HEK293T (cell line): ENCODE measurements around the gene SP9.
"Not testable (repeated sequence)": the region's sequence is repeated elsewhere in the genome, so short reads cannot be mapped to it uniquely, and the experiment has no call there.

ENCODE experiments used
- CTCF ChIA-PET: fragments of 350-600 bp; formaldehyde crosslinking; extraction: SDS; loops from one replicate; lab custom pipeline; 2021; ENCODE audit warnings: antibody characterized with exemption, inconsistent platforms; lab: Yijun Ruan, JAX
- POLR2A ChIA-PET: fragments of 350-600 bp; formaldehyde crosslinking; extraction: SDS; loops from one replicate; lab custom pipeline; 2020; ENCODE audit warnings: antibody characterized with exemption, inconsistent platforms; lab: Yijun Ruan, JAX
- DNase-seq: peaks from one replicate; pipeline ENCODE4 v3.0.0; 2012; ENCODE audit warnings: mixed read lengths; ENCODE audit errors: extremely low spot score
- ARNT ChIP-seq: fragments of 450-650 bp; IDR thresholded peaks from 2 replicates; pipeline ENCODE4 v1.6.1; 2017; ENCODE audit warnings: mild to moderate bottlenecking
- BHLHE40 ChIP-seq: fragments of 450-650 bp; IDR thresholded peaks from 2 replicates; pipeline ENCODE4 v1.6.1; 2016; ENCODE audit warnings: mild to moderate bottlenecking, moderate library complexity, borderline replicate concordance
- CTBP1 ChIP-seq: fragments of 450-650 bp; IDR thresholded peaks from 2 replicates; pipeline ENCODE4 v1.6.1; 2016; ENCODE audit warnings: borderline replicate concordance
- ELF4 ChIP-seq: fragments of 450-650 bp; IDR thresholded peaks from 2 replicates; pipeline ENCODE4 v1.6.1; 2017; ENCODE audit warnings: antibody characterized with exemption
- FOXA1 ChIP-seq: fragments of 450-650 bp; IDR thresholded peaks from 2 replicates; pipeline ENCODE4 v1.6.1; 2016; ENCODE audit warnings: mild to moderate bottlenecking
- FOXK2 ChIP-seq: fragments of 450-650 bp; IDR thresholded peaks from 2 replicates; pipeline ENCODE4 v1.6.1; 2016; ENCODE audit warnings: mild to moderate bottlenecking
- FOXM1 ChIP-seq: fragments of 450-650 bp; IDR thresholded peaks from 2 replicates; pipeline ENCODE4 v1.6.1; 2017; ENCODE audit warnings: mild to moderate bottlenecking, borderline replicate concordance
- HDGF ChIP-seq: fragments of 450-650 bp; IDR thresholded peaks from 2 replicates; pipeline ENCODE4 v1.6.1; 2017; ENCODE audit warnings: antibody characterized with exemption, borderline replicate concordance
- L3MBTL2 ChIP-seq: fragments of 450-650 bp; conservative IDR thresholded peaks from 2 replicates; pipeline ENCODE4 v1.6.1; 2016; ENCODE audit warnings: mild to moderate bottlenecking
- LEF1 ChIP-seq: fragments of 450-650 bp; IDR thresholded peaks from 2 replicates; pipeline ENCODE4 v1.6.1; 2017; ENCODE audit warnings: mild to moderate bottlenecking, borderline replicate concordance
- NFRKB ChIP-seq: fragments of 450-650 bp; IDR thresholded peaks from 2 replicates; pipeline ENCODE4 v1.6.1; 2016; ENCODE audit warnings: mild to moderate bottlenecking, moderate library complexity
- PKNOX1 ChIP-seq: fragments of 450-650 bp; IDR thresholded peaks from 2 replicates; pipeline ENCODE4 v1.6.1; 2016
- SP1 ChIP-seq: fragments of 450-650 bp; IDR thresholded peaks from 2 replicates; pipeline ENCODE4 v1.6.1; 2017
- SUZ12 ChIP-seq: fragments of 450-650 bp; IDR thresholded peaks from 2 replicates; pipeline ENCODE4 v1.6.1; 2016; ENCODE audit warnings: mild to moderate bottlenecking
- TARDBP ChIP-seq: fragments of 450-650 bp; IDR thresholded peaks from 2 replicates; pipeline ENCODE4 v1.6.1; 2016
- ZNF384 ChIP-seq: fragments of 450-650 bp; IDR thresholded peaks from 2 replicates; pipeline ENCODE4 v1.6.1; 2016

SP9 gene

GRCh38 chr2:174356347-174356746 is 21.6 kb downstream of the SP9 start:
- CTCF ChIA-PET: no interaction called here
- no peak for TF ChIP-seq L3MBTL2
- no peak for TF ChIP-seq ARNT
- no peak for TF ChIP-seq FOXK2
- no peak for TF ChIP-seq HDGF
- TF ChIP-seq ELF4: no peak
- no peak for TF ChIP-seq CTBP1
- no peak for TF ChIP-seq LEF1
- no peak for TF ChIP-seq NFRKB
- no peak for TF ChIP-seq FOXA1
- TF ChIP-seq ZNF384: no peak
- TF ChIP-seq PKNOX1: no peak
- TF ChIP-seq FOXM1: no peak
- TF ChIP-seq BHLHE40: no peak
- POLR2A ChIA-PET: no interaction called here
- no peak for DNase-seq

- POLR2A ChIA-PET, DNase-seq, CTCF ChIA-PET: not testable (repeated sequence)
Measured at GRCh38 chr2:174359663-174360062, 24.9 kb downstream of the SP9 start.

GRCh38 chr2:174362949-174363348 is 28.2 kb downstream of the SP9 start:
- no peak for DNase-seq
- TF ChIP-seq FOXK2 (no peak), SP1 (no peak), ARNT (no peak), FOXM1 (no peak), BHLHE40 (no peak), ELF4 (no peak), LEF1 (no peak), PKNOX1 (no peak), HDGF (no peak), FOXA1 (no peak), TARDBP (no peak), NFRKB (no peak), ZNF384 (no peak), CTBP1 (no peak), SUZ12 (no peak)
- POLR2A ChIA-PET: no interaction called here
- CTCF ChIA-PET: no interaction called here

- POLR2A ChIA-PET, CTCF ChIA-PET, DNase-seq: not testable (repeated sequence)
Measured at GRCh38 chr2:174363492-174364225, 28.9 kb downstream of the SP9 start.

- POLR2A ChIA-PET: no interaction called here
- no peak for DNase-seq
- TF ChIP-seq ARNT: no peak
- TF ChIP-seq FOXK2: no peak
- no peak for TF ChIP-seq L3MBTL2
- TF ChIP-seq CTBP1: no peak
- CTCF ChIA-PET: no interaction called here
Measured at GRCh38 chr2:174364628-174365027, 29.9 kb downstream of the SP9 start.

GRCh38 chr2:174365571-174365970 is 30.8 kb downstream of the SP9 start:
- POLR2A ChIA-PET: no interaction called here
- TF ChIP-seq ZNF384 (no peak), FOXK2 (no peak), ELF4 (no peak), NFRKB (no peak), HDGF (no peak), L3MBTL2 (no peak)
- CTCF ChIA-PET: no interaction called here
- DNase-seq: no peak

GRCh38 chr2:174368691-174369090 is 33.9 kb downstream of the SP9 start:
- TF ChIP-seq ZNF384 (no peak), ELF4 (no peak), SP1 (no peak), FOXK2 (no peak), HDGF (no peak)
- no peak for DNase-seq
- ChIA-PET CTCF (interaction anchor here (0.9 to 1.4 kb wide), 2 partner anchors 19 to 35 kb away, joined by 3 to 4 read pairs; no protein-coding TSS in a partner anchor), POLR2A (interaction anchor here (1.4 kb wide), 1 partner anchor 28 kb away, joined by 6 read pairs; no protein-coding TSS in a partner anchor)

DNA sequence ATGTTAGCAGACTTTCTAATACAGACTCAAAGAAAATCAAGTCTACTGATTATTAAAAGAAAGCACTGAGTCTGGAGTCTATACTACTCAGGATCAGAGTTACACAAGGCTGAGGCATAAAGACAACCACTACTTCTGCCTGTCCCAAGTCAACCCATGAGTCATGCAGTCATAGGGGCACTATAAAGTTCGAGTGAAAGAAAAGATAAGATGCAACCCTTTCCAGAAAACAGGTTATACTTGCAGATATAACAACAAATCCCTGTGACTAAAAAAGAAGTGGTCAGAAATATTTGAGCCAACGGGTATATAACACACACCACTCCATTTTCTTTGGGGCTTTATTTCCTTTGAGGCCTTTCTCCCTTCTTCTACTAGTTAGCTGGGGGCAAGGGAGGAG is 42.2 kb downstream of the SP9 start:
- DNase-seq: no peak
- POLR2A ChIA-PET: no interaction called here
- TF ChIP-seq NFRKB (no peak), L3MBTL2 (no peak), ARNT (no peak), CTBP1 (no peak), ELF4 (no peak), FOXM1 (no peak), SP1 (no peak), FOXK2 (no peak), FOXA1 (no peak), LEF1 (no peak), HDGF (no peak), BHLHE40 (no peak), TARDBP (no peak)
- CTCF ChIA-PET: no interaction called here
